ENCODE results near the gene PRPF8. TPM values are rescaled to one million over a fixed set of nuclear protein-coding genes. Genes with fewer than 3 reads are reported as not detected.

The PRPF8 gene
- total and polyA plus RNA-seq, 8 donors: 33.6 to 252 (median 147) TPM

DNA sequence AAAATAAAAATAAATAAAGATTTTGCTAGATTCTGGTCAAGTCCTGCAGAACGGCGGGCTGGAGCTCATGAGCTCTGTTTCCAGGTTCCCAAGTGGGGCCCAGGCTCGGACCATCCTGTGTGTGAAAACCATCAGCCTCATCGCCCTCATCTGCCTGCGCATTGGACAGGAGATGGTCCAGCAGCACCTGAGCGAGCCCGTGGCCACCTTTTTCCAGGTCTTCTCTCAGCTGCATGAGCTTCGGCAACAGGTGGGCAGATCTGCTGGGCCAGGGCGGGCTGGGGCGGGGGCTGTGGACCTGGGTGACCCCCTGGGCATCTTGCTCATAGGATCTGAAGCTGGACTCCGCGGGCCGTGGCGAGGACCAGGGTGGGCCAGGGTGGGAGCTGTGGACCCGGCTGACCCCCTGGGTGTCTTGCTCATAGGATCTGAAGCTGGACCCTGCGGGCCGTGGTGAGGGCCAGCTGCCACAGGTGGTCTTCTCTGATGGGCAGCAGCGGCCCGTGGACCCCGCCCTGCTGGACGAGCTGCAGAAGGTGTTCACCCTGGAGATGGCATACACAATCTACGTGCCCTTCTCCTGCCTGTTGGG lies 47.7 kb upstream of the PRPF8 start:
- no peak overlapping the region for H3K27ac ChIP-seq
- WGBS, 5 donors: 90 to 97% (median 95%) methylated on average over 12 to 22 of the region's 22 CpGs
- intact Hi-C loops (cut with DNase I; ENCODE audit: low total_unique reads): no loop called here
- TF ChIP-seq EP300 (IDR thresholded peaks at IDR 0.05) (no peak), POLR2AphosphoS5 (IDR thresholded peaks at IDR 0.05) (no peak)
- no peak for DNase-seq
- H3K4me1 ChIP-seq: peaks cover 12 to 58% (median 45%) of the 10 kb centered on the region in 4 donors
- peaks cover 45 to 96% (median 87%) of the 10 kb centered on the region in 4 donors for H3K36me3 ChIP-seq
- no peak overlapping the region for H3K4me3 ChIP-seq
- H3K27me3 ChIP-seq: no peaks in the 10 kb centered on the region
- no peaks in the 10 kb centered on the region for H3K9me3 ChIP-seq

DNA sequence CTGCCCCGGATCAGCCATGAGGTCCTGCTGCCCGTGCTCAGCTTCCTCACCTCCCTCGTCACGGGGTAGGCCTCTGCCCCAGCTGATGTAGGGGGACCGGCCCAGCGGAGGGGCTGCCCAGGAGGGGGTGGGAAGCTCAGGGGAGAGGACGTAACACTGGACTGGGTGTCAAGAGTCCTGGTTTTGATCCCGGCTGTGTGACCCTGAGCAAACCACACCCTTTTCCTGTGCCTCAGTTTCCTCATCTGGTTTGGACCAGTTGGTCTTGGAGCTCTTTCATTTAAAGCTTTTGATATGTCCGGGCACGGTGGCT lies 46.5 kb upstream of the PRPF8 start:
- no peak for DNase-seq
- TF ChIP-seq EP300 (IDR thresholded peaks at IDR 0.05) (no peak), POLR2AphosphoS5 (IDR thresholded peaks at IDR 0.05) (no peak), POLR2A (IDR thresholded peaks at IDR 0.05) (no peak)
- TF ChIP-seq, protein P1, sequence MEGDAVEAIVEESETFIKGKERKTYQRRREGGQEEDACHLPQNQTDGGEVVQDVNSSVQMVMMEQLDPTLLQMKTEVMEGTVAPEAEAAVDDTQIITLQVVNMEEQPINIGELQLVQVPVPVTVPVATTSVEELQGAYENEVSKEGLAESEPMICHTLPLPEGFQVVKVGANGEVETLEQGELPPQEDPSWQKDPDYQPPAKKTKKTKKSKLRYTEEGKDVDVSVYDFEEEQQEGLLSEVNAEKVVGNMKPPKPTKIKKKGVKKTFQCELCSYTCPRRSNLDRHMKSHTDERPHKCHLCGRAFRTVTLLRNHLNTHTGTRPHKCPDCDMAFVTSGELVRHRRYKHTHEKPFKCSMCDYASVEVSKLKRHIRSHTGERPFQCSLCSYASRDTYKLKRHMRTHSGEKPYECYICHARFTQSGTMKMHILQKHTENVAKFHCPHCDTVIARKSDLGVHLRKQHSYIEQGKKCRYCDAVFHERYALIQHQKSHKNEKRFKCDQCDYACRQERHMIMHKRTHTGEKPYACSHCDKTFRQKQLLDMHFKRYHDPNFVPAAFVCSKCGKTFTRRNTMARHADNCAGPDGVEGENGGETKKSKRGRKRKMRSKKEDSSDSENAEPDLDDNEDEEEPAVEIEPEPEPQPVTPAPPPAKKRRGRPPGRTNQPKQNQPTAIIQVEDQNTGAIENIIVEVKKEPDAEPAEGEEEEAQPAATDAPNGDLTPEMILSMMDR (IDR thresholded peaks at IDR 0.05): no peak
- Histone ChIP-seq H3K4me1 (peaks cover 20 to 58% (median 46%) of the 10 kb centered on the region in 4 donors), H3K36me3 (peaks cover 55 to 97% (median 89%) of the 10 kb centered on the region in 4 donors), H3K27ac (peak overlapping the region in 4 of 5 donors; percentile 82 to 88 (median 83)), H3K9me3 (no peaks in the 10 kb centered on the region), H3K4me3 (no peak overlapping the region), H3K27me3 (no peaks in the 10 kb centered on the region)
- 83 to 92% (median 88%) methylated on average over 2 to 10 of the region's 10 CpGs for WGBS, 5 donors
- intact Hi-C loops (cut with DNase I; ENCODE audit: low total_unique reads): no loop called here

DNA sequence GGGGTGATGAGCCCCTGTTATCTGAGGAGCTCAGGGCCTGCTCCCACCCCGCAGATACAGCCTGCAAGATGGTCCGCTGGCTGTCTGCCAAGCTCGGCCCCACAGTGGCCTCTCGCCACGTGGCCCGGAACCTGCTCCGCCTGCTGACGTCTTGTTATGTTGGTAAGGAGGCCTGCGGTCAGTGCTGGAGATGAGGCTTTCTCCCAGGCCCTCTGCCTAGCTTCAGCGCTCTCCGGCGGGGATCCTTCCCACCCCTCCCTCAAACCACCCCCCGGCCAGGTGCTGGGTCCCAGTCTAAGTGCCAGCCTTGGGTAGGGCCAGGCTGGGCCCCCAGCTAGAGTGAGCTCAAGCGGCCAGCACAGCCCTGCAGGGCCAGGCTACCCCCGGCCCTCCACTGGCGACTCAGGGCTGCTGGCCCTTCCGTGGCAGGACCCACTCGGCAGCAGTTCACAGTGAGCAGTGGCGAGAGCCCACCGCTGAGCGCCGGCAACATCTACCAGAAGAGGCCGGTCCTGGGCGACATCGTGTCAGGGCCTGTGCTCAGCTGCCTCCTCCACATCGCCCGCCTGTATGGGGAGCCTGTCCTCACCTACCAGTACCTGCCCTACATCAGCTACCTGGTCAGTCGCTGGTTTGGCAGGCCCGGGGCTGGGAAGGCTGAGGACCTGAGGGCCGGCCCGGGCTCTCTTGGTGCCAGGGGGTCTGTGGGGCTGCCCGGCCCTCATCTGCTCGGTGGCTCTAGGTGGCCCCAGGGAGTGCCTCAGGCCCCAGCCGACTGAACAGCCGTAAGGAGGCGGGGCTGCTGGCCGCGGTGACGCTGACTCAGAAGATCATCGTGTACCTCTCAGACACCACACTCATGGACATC lies 45.9 kb upstream of the PRPF8 start:
- TF ChIP-seq EP300 (IDR thresholded peaks at IDR 0.05) (no peak), POLR2A (IDR thresholded peaks at IDR 0.05) (no peak), POLR2AphosphoS5 (IDR thresholded peaks at IDR 0.05) (peak; percentile 20 to 59 (median 49))
- TF ChIP-seq, protein P1 (IDR thresholded peaks at IDR 0.05): no peak
- intact Hi-C loops (cut with DNase I; ENCODE audit: low total_unique reads): no loop called here
- WGBS, 5 donors: 65 to 83% (median 74%) methylated on average over 16 to 40 of the region's 40 CpGs
- Histone ChIP-seq H3K27ac (peak overlapping the region; percentile 45 to 88 (median 82)), H3K27me3 (no peaks in the 10 kb centered on the region), H3K4me1 (peaks cover 23 to 58% (median 46%) of the 10 kb centered on the region in 4 donors), H3K36me3 (peaks cover 50 to 94% (median 88%) of the 10 kb centered on the region in 4 donors), H3K4me3 (peak overlapping the region in 2 of 4 donors; percentile 2 to 21), H3K9me3 (no peaks in the 10 kb centered on the region)
- peak; percentile 61 to 92 for DNase-seq

DNA sequence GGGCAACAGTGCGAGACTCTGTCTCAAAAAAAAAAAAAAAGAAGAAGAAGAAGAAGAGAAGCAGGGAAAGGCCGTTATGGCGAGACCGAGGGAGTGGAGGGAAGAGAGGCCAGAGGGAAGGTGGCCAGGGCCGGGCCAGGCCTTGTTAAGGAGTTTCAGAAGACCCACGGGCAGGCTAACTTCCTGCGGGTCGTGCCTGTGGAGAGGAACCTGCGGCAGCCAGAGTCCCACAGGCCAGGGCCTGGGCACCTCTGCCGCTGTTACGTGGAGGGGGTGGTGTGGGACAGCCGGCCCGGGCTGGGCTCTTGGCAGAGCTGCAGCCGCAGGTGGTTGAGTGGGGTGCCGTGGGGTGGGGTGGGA lies 45.3 kb upstream of the PRPF8 start:
- DNase-seq: no peak
- intact Hi-C loops (cut with DNase I; ENCODE audit: low total_unique reads): loop anchor here (10.0 kb wide), 1 partner anchor 45 kb away; no protein-coding TSS in a partner anchor
- Histone ChIP-seq H3K4me3 (peak overlapping the region in 3 of 4 donors; percentile 2 to 21 (median 3)), H3K27me3 (no peaks in the 10 kb centered on the region), H3K9me3 (no peaks in the 10 kb centered on the region), H3K27ac (peak overlapping the region; percentile 36 to 88 (median 82)), H3K4me1 (peaks cover 27 to 64% (median 52%) of the 10 kb centered on the region in 4 donors), H3K36me3 (peaks cover 43 to 88% (median 82%) of the 10 kb centered on the region in 4 donors)
- 40 to 82% (median 64%) methylated on average over 10 to 15 of the region's 15 CpGs for WGBS, 5 donors
- TF ChIP-seq, protein P1 (IDR thresholded peaks at IDR 0.05): no peak
- TF ChIP-seq EP300 (IDR thresholded peaks at IDR 0.05) (no peak), POLR2AphosphoS5 (IDR thresholded peaks at IDR 0.05) (no peak)
